Tibial artery (tissue), 4 donors: ENCODE results near the gene CNOT3.
"Not testable (repeated sequence)": the region's sequence is repeated elsewhere in the genome, so short reads cannot be mapped to it uniquely, and the experiment has no call there.

Source experiments
- DNase-seq, 2 donors: peaks; one replicate each; pipeline ENCODE4 v3.0.0-alpha.2; 2019
- H3K27ac ChIP-seq, 2 donors: fragments of 200-600 bp; sonication (generic) in 1 of 2; 1 replicate in 1 of 2; 2 replicates in 1 of 2; pipeline ENCODE4 v1.5.1; 2018 to 2019; ENCODE audit warnings: mild to moderate bottlenecking in 1 of 2
- H3K27me3 ChIP-seq, 2 donors: fragments of 200-600 bp; sonication (generic) in 1 of 2; one replicate each; pipeline versions ENCODE4 v1.5.1 to v1.6.0; 2016 to 2019
- H3K36me3 ChIP-seq, 3 donors: fragments of 200-600 bp; sonication (generic) in 2 of 3; one replicate each; pipeline ENCODE4 v1.5.1; 2016 to 2019; ENCODE audit warnings: mild to moderate bottlenecking in 2 of 3
- H3K4me1 ChIP-seq, 4 donors: fragments of 200-600 bp; sonication (generic) in 2 of 4; 1 replicate in 3 of 4; 2 replicates in 1 of 4; pipeline ENCODE4 v1.5.1; 2016 to 2019
- H3K4me3 ChIP-seq, 2 donors: fragments of 200-600 bp; sonication (generic) in 1 of 2; 1 replicate in 1 of 2; 2 replicates in 1 of 2; pipeline ENCODE4 v1.5.1; 2018 to 2019; ENCODE audit warnings: mild to moderate bottlenecking in 2 of 2
- H3K9me3 ChIP-seq, 3 donors: fragments of 200-600 bp; sonication (generic) in 1 of 3; one replicate each; pipeline ENCODE4 v1.5.1; 2016 to 2019
- intact Hi-C: fragments of 100-400 bp; cut with DNase I; formaldehyde crosslinking; loops from one replicate; pipeline ENCODE4 v1.15.0; 2023; ENCODE audit warnings: low total_unique reads
- TF ChIP-seq, protein P1 (sequence below), 2 experiments: fragments of 200-600 bp in 1 of 2; fragments of 450-650 bp in 1 of 2; IDR thresholded peaks; one replicate each; pipeline ENCODE4 v1.5.1; 2017 to 2019; ENCODE audit warnings: antibody characterized with exemption in 2 of 2, mild to moderate bottlenecking in 1 of 2, moderate library complexity in 1 of 2

CNOT3 gene

DNA sequence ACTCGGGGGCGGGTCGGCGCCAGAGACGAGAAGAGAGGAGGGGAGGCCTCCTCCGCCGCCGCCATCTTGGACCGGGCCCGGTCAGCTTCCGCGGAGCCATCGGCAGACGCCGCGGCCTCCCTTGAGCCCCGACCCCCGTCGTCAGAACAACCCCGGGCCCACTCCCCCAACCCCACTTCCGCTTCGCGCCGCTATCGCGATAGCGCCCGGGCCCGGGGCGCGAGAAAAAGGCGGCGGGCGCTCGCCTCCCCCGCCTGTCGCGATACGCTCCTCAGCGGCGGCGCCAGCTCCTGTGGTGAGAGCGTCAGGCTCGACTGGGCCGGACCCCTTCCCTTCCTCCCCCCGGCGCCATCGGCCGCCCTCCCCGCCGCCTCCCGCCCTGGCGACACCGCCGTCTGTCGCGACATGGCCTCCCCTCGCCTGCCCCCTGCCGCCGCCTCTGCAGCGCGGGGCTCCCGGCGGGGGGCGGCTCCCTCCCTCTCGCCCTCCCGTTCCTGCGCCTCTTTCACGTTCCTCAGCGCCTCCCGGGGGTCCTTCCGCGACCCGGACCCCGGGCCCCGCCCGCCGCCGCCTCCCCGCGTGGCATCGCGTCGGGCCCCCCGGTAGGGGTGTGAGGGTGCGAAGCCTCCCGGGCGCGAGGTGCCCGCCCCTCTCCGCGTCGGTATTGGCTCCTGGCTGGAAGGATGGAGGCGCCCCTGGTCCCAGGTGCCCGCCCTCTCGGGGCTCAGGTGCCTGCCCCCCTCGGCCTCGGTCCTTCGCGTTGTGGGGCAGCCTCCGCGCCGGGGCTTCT, at the start of gene CNOT3:
TSS of gene CNOT3 (plus strand) at position 64 of the 790 bp plus-strand sequence. CDS start 5,217 bp downstream, outside the sequence.
- peak within 1 kb of the TSS; percentile 99 for H3K27ac ChIP-seq
- H3K27me3 ChIP-seq, result no peaks in the 10 kb centered on the region
- peaks cover 0 to 42% (median 34%) of the 10 kb centered on the region in 4 donors for H3K4me1 ChIP-seq
- H3K36me3 ChIP-seq, result peaks cover 5 to 22% (median 10%) of the 10 kb centered on the region in 3 donors
- H3K4me3 ChIP-seq, result peak within 1 kb of the TSS; percentile 83 to 99
- no peaks in the 10 kb centered on the region for H3K9me3 ChIP-seq
- intact Hi-C loops, result loop anchor here (2.0 kb wide), 1 partner anchor 21 kb away; the partner anchor contains the start of gene LENG1
- TF ChIP-seq, protein P1, sequence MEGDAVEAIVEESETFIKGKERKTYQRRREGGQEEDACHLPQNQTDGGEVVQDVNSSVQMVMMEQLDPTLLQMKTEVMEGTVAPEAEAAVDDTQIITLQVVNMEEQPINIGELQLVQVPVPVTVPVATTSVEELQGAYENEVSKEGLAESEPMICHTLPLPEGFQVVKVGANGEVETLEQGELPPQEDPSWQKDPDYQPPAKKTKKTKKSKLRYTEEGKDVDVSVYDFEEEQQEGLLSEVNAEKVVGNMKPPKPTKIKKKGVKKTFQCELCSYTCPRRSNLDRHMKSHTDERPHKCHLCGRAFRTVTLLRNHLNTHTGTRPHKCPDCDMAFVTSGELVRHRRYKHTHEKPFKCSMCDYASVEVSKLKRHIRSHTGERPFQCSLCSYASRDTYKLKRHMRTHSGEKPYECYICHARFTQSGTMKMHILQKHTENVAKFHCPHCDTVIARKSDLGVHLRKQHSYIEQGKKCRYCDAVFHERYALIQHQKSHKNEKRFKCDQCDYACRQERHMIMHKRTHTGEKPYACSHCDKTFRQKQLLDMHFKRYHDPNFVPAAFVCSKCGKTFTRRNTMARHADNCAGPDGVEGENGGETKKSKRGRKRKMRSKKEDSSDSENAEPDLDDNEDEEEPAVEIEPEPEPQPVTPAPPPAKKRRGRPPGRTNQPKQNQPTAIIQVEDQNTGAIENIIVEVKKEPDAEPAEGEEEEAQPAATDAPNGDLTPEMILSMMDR (IDR thresholded peaks at IDR 0.05), result no peak
- DNase-seq, result no peak

GRCh38 chr19:54094426-54095000, 43.0 kb upstream of the CNOT3 start:
- H3K36me3 ChIP-seq, result no peaks in the 10 kb centered on the region
- H3K4me3 ChIP-seq, result no peak overlapping the region
- intact Hi-C loops, result no loop called here
- no peak overlapping the region for H3K27ac ChIP-seq
- H3K9me3 ChIP-seq, result no peaks in the 10 kb centered on the region
- H3K27me3 ChIP-seq, result peaks cover 0 to 25% of the 10 kb centered on the region in 2 donors
- H3K4me1 ChIP-seq, result peaks cover 0 to 10% (median 9%) of the 10 kb centered on the region in 4 donors
- TF ChIP-seq, protein P1 (IDR thresholded peaks at IDR 0.05), result no peak
- DNase-seq, result no peak

DNA sequence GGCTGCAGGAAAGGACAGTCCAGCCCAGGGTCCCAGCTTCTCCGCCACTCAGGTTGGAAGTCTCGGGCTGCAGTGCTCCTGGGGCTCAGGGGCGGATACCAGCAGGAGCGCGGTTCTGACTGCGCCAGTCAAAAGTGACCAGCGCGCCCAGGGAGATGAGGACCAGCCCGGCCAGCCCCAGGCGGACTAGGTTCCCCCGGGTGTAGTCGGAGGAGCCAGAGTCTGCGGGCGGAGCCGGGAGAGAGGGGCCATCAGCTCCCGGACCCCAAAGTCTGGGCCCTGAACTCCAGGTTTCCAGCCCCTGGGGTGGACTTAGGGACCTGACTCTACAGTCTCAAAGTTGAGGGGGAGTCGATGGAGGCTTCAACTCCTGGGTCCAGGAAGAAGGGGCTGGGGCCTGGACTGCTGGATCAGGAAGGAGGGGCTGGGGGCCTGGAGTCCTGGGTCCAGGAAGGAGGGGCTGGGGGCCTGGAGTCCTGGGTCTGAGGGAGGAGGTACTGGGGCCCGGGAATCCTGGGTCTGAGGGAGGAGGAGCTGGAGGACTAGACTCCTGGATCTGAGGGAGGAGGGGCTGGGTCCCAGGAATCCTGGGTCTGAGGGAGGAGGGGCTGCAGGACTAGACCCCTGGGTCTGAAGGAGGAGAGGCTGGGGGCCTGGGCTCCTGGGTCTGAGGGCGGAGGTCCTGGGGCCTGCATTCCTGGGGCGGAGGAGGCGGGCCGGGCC, 42.3 kb upstream of the CNOT3 start:
- H3K4me1 ChIP-seq, result peaks cover 0 to 10% (median 9%) of the 10 kb centered on the region in 4 donors
- peak overlapping the region in 1 of 2 donors; percentile 8 for H3K27ac ChIP-seq
- no peak for DNase-seq
- TF ChIP-seq, protein P1 (IDR thresholded peaks at IDR 0.05), result no peak
- H3K36me3 ChIP-seq, result no peaks in the 10 kb centered on the region
- intact Hi-C loops, result no loop called here
- H3K27me3 ChIP-seq, result peaks cover 0 to 25% of the 10 kb centered on the region in 2 donors
- peak overlapping the region in 1 of 2 donors; percentile 49 for H3K4me3 ChIP-seq
- H3K9me3 ChIP-seq, result no peaks in the 10 kb centered on the region

DNA sequence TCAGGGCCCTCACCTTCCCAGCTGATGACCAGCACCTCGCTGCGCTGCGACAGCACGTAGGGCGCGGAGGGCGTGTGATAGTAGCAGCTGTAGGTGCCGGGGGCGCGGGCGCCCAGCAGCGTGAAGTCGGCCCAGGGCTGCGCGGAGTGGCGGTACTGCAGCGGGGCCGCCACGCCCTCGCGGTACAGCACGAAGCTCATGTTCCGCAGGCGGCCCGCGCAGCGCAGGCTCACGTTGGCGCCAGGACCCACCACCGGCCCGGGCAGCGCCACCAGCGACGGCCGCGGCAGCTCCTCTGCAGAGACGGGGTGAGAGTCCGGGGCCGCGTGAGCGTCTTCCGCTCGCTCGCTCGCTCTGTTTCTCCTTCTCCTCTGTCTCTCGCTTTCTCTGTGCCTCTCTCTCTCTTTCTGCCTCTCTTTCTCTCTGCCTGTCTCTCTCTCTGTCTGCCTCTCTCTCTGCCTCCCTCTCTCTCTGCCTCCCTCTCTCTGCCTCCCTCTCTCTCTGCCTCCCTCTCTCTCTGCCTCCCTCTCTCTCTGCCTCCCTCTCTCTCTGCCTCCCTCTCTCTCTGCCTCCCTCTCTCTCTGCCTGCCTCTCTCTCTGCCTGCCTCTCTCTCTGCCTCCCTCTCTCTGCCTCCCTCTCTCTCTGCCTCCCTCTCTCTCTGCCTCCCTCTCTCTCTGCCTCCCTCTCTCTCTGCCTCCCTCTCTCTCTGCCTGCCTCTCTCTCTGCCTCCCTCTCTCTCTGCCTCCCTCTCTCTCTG, 41.5 kb upstream of the CNOT3 start:
- H3K9me3 ChIP-seq, intact Hi-C loops, H3K4me1 ChIP-seq, H3K36me3 ChIP-seq: not testable (repeated sequence)
- Histone ChIP-seq H3K4me3 (peak overlapping the region; percentile 19 to 49), H3K27ac (peak overlapping the region in 1 of 2 donors; percentile 8), H3K27me3 (peaks cover 0 to 24% of the 10 kb centered on the region in 2 donors)
- peak in 1 of 2 donors; percentile 42 for DNase-seq

DNA sequence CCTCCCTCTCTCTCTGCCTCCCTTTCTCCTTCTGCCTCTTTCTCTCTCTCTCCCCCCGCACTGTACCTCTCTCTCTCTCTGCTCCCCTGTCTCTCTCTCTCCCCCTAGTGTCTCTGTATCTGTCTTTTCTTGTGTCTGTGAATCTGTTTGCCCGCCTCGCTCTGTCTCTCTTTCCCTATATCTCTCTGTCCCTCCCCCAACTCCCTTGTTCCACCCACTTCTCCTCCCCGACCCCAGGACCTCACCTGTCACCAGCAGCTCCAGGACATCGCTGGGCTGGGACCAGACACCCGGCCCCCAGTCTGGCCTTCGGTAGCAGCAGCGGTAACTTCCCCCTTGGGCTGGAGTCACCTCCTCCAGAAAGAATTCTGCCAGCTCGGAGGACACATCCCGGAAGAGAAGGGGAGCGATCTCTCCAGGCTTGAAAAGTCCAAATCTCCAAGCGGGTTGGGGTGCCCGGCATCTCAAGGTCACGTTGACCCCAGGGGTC, 40.9 kb upstream of the CNOT3 start:
- Histone ChIP-seq H3K9me3 (no peaks in the 10 kb centered on the region), H3K36me3 (no peaks in the 10 kb centered on the region), H3K4me1 (peaks cover 0 to 10% (median 9%) of the 10 kb centered on the region in 4 donors), H3K27ac (peak overlapping the region in 1 of 2 donors; percentile 33), H3K4me3 (peak overlapping the region in 1 of 2 donors; percentile 49), H3K27me3 (peaks cover 0 to 22% of the 10 kb centered on the region in 2 donors)
- intact Hi-C loops, result no loop called here
- no peak for DNase-seq
- TF ChIP-seq, protein P1 (IDR thresholded peaks at IDR 0.05), result no peak
